Measurements from ENCODE around the gene COLEC11.

Gene COLEC11

GRCh38 chr2:3627500-3628100 lies 32.7 kb downstream of the COLEC11 start:
- Histone ChIP-seq H3K27ac (no peak overlapping the region), H3K4me3 (no peak overlapping the region)
- DNase-seq (ENCODE audit: low spot score) = peak; percentile 36
- TF ChIP-seq CTCF (IDR thresholded peaks at IDR 0.05) = no peak

- TF ChIP-seq CTCF (IDR thresholded peaks at IDR 0.05) = no peak
- peak; percentile 62 for DNase-seq (ENCODE audit: low spot score)
- Histone ChIP-seq H3K27ac (no peak overlapping the region), H3K4me3 (no peak overlapping the region)
Observed at GRCh38 chr2:3628241-3628679, 33.3 kb downstream of the COLEC11 start.

GRCh38 chr2:3628800-3629199 lies 33.9 kb downstream of the COLEC11 start:
- TF ChIP-seq CTCF (IDR thresholded peaks at IDR 0.05) = no peak
- no peak overlapping the region for H3K4me3 ChIP-seq
- peak; percentile 41 for DNase-seq (ENCODE audit: low spot score)
- no peak overlapping the region for H3K27ac ChIP-seq

- DNase-seq (ENCODE audit: low spot score) = peak; percentile 28
- Histone ChIP-seq H3K27ac (no peak overlapping the region), H3K4me3 (no peak overlapping the region)
- no peak for TF ChIP-seq CTCF (IDR thresholded peaks at IDR 0.05)
Observed at GRCh38 chr2:3630631-3631030, 35.7 kb downstream of the COLEC11 start.

- no peak for TF ChIP-seq CTCF (IDR thresholded peaks at IDR 0.05)
- no peak overlapping the region for H3K4me3 ChIP-seq
- peak; percentile 52 for DNase-seq (ENCODE audit: low spot score)
- no peak overlapping the region for H3K27ac ChIP-seq
Observed at GRCh38 chr2:3631161-3631850, 36.4 kb downstream of the COLEC11 start.

- no peak overlapping the region for H3K27ac ChIP-seq
- no peak for TF ChIP-seq CTCF (IDR thresholded peaks at IDR 0.05)
- H3K4me3 ChIP-seq = no peak overlapping the region
- DNase-seq (ENCODE audit: low spot score) = peak; percentile 49
Observed at GRCh38 chr2:3631851-3632659, 37.1 kb downstream of the COLEC11 start.
